22Rv1 (cell line): ENCODE data around the gene CD84.

Experiments used
- H3K27ac ChIP-seq: fragments of 450-650 bp; 2 replicates; pipeline ENCODE4 v1.5.1; 2017
- CTCF ChIP-seq: fragments of 450-650 bp; IDR thresholded peaks from 2 replicates; pipeline ENCODE4 v1.5.1; 2017; ENCODE audit warnings: mild to moderate bottlenecking
- ZFX ChIP-seq: fragments of 450-650 bp; IDR thresholded peaks from 2 replicates; pipeline ENCODE4 v1.6.1; 2017; ENCODE audit warnings: antibody characterized with exemption, borderline replicate concordance

CD84 gene

DNA sequence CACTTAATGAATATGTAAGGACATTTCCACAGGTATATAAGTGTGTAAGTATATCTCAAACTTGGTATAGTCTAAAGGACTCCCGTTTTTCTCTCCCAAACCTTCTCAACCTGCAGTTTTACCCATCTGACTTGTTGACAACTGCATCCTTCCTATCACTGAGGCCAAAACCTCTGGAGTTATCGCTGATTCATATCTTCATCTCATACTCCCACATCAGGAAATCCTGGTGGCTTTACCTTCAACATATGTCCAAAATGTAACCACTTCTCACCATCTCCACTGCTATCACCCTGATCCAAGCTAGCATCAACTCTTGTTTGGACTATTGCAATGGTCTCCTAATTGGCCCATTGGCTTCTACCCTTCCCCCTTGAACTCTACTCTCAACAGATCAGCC is 86.7 kb downstream of the CD84 start:
- TF ChIP-seq ZFX, result no peak
- no peak overlapping the region for H3K27ac ChIP-seq

GRCh38 chr1:160491981-160492380 is 87.3 kb downstream of the CD84 start:
- no peak for TF ChIP-seq CTCF
- no peak for TF ChIP-seq ZFX
- H3K27ac ChIP-seq, result no peak overlapping the region
